Smooth muscle cell (in vitro differentiated cells): ENCODE results near the gene SGCA. TPM values are rescaled to one million over a fixed set of nuclear protein-coding genes. Genes with fewer than 3 reads are reported as not detected.

ENCODE experiments used
- DNase-seq: peaks from one replicate; lab custom pipeline; 2025; ENCODE audit not compliant: unreplicated experiment; lab: John Stamatoyannopoulos, UW
- H2AFZ ChIP-seq: fragments of 200-600 bp; sonication (generic); 2 replicates; pipeline ENCODE4 v1.6.0; 2016; ENCODE audit warnings: antibody characterized with exemption, low read depth, mild to moderate bottlenecking
- H3F3A ChIP-seq: fragments of 200-600 bp; sonication (generic); 2 replicates; pipeline ENCODE4 v1.6.0; 2017; ENCODE audit warnings: antibody characterized with exemption, low read depth
- H3K27ac ChIP-seq: fragments of 200-600 bp; sonication (generic); 2 replicates; pipeline ENCODE4 v1.5.1; 2016; ENCODE audit warnings: low read depth, mild to moderate bottlenecking
- H3K27me3 ChIP-seq: fragments of 200-600 bp; sonication (generic); 2 replicates; pipeline ENCODE4 v1.6.1; 2016; ENCODE audit warnings: low read depth, mild to moderate bottlenecking
- H3K36me3 ChIP-seq: fragments of 200-600 bp; sonication (generic); 2 replicates; pipeline ENCODE4 v1.5.1; 2016; ENCODE audit warnings: low read depth
- H3K4me1 ChIP-seq: fragments of 200-600 bp; sonication (generic); 2 replicates; pipeline ENCODE4 v1.5.1; 2016; ENCODE audit warnings: low read depth
- H3K4me2 ChIP-seq: fragments of 200-600 bp; sonication (generic); 2 replicates; pipeline ENCODE4 v1.6.0; 2016; ENCODE audit warnings: mild to moderate bottlenecking
- H3K4me3 ChIP-seq: fragments of 200-600 bp; sonication (generic); 2 replicates; pipeline ENCODE4 v1.5.1; 2016; ENCODE audit warnings: mild to moderate bottlenecking
- H3K79me2 ChIP-seq: fragments of 200-600 bp; sonication (generic); 2 replicates; pipeline ENCODE4 v1.6.0; 2016; ENCODE audit warnings: low read depth, mild to moderate bottlenecking
- H3K9ac ChIP-seq: fragments of 200-600 bp; sonication (generic); 2 replicates; pipeline ENCODE4 v1.6.0; 2016; ENCODE audit warnings: low read depth
- H3K9me3 ChIP-seq: fragments of 200-600 bp; sonication (generic); replicated peaks from 2 replicates; pipeline ENCODE4 v1.5.1; 2016; ENCODE audit warnings: low read depth
- H4K20me1 ChIP-seq: fragments of 200-600 bp; sonication (generic); 2 replicates; pipeline ENCODE4 v1.6.0; 2016; ENCODE audit warnings: low read depth
- CTCF ChIP-seq: fragments of 200-600 bp; sonication (generic); IDR thresholded peaks from 2 replicates; pipeline ENCODE4 v1.5.1; 2017; ENCODE audit warnings: borderline replicate concordance, mild to moderate bottlenecking, antibody characterized with exemption; ENCODE audit not compliant: insufficient read depth, poor library complexity, severe bottlenecking
- whole genome bisulfite sequencing: methylation state at CpG from one replicate; pipeline ENCODE4 v1.1.7; 2016; ENCODE audit warnings: low lambda C conversion rate; 5-methylcytosine and 5-hydroxymethylcytosine counted together
- polyA plus RNA-seq: library from polyadenylated mRNA; unstranded; fragments of >200 nt; fragmentation: Nextera tagmentation; extraction: Ambion mirVana; gene quantifications from 2 replicates; pipeline ENCODE4 v1.2.1, GENCODE V29; 2016
- total RNA-seq: library from RNA; depleted of rRNA; stranded (reverse); fragments of >200 nt; gene quantifications from 2 replicates; pipeline ENCODE4 v1.2.3, GENCODE V29; 2014

The SGCA gene
- total and polyA plus RNA-seq, 2 experiments from 2014 or later: 2.1 TPM; not detected in 1

- Histone ChIP-seq H3K4me3 (no peak overlapping the region), H3F3A (peaks cover 38% of the 10 kb centered on the region), H3K79me2 (peaks cover 48% of the 10 kb centered on the region), H3K27me3 (no peaks in the 10 kb centered on the region), H3K36me3 (peaks cover 3% of the 10 kb centered on the region), H2AFZ (no peak overlapping the region), H3K4me1 (peaks cover 40% of the 10 kb centered on the region), H3K9me3 (no peaks in the 10 kb centered on the region), H3K4me2 (peak overlapping the region; percentile 99), H3K9ac (peak overlapping the region; percentile 58), H4K20me1 (peaks cover 27% of the 10 kb centered on the region), H3K27ac (peak overlapping the region; percentile 99)
- WGBS: 40% methylated on average over 13 of the region's 13 CpGs
- DNase-seq: no peak
- no peak for TF ChIP-seq CTCF
Measured at GRCh38 chr17:50203604-50204345, 38.0 kb downstream of the SGCA start.

- no peaks in the 10 kb centered on the region for H3K27me3 ChIP-seq
- H3K36me3 ChIP-seq: no peaks in the 10 kb centered on the region
- DNase-seq: no peak
- H2AFZ ChIP-seq: no peak overlapping the region
- no peak overlapping the region for H3K4me3 ChIP-seq
- H3K27ac ChIP-seq: peak overlapping the region; percentile 99
- H3F3A ChIP-seq: peaks cover 33% of the 10 kb centered on the region
- peaks cover 46% of the 10 kb centered on the region for H3K4me1 ChIP-seq
- peak overlapping the region; percentile 45 for H3K9ac ChIP-seq
- H3K9me3 ChIP-seq: no peaks in the 10 kb centered on the region
- WGBS: 96% methylated on average over 3 of the region's 3 CpGs
- H4K20me1 ChIP-seq: peaks cover 20% of the 10 kb centered on the region
- TF ChIP-seq CTCF: no peak
- peaks cover 41% of the 10 kb centered on the region for H3K79me2 ChIP-seq
- H3K4me2 ChIP-seq: peak overlapping the region; percentile 99
Measured at GRCh38 chr17:50204431-50204830, 38.6 kb downstream of the SGCA start.

- Histone ChIP-seq H3K79me2 (peaks cover 32% of the 10 kb centered on the region), H3K4me2 (peak overlapping the region; percentile 99), H4K20me1 (peaks cover 11% of the 10 kb centered on the region), H3K27me3 (no peaks in the 10 kb centered on the region), H3K4me1 (peaks cover 51% of the 10 kb centered on the region), H3K36me3 (no peaks in the 10 kb centered on the region), H3K27ac (peak overlapping the region; percentile 99), H3K9me3 (no peaks in the 10 kb centered on the region), H3F3A (peaks cover 28% of the 10 kb centered on the region), H2AFZ (no peak overlapping the region), H3K4me3 (no peak overlapping the region), H3K9ac (peak overlapping the region; percentile 61)
- TF ChIP-seq CTCF: no peak
- 34% methylated on average over 10 of the region's 10 CpGs for WGBS
- no peak for DNase-seq
Measured at GRCh38 chr17:50205111-50205962, 39.5 kb downstream of the SGCA start.
